Lower lobe of right lung (tissue), 2 donors: ENCODE results near the gene CNOT1. TPM values are rescaled to one million over a fixed set of nuclear protein-coding genes. Genes with fewer than 3 reads are reported as not detected.

Experiments
- ATAC-seq, 2 donors: fragments of 200-7000 bp; cut with Tn5 transposase; one replicate each; pipeline ENCODE4 v1.9.1; 2020 to 2022; ENCODE audit warnings: mild to moderate bottlenecking in 2 of 2, moderate library complexity in 2 of 2
- DNase-seq: peaks from one replicate; pipeline ENCODE4 v3.0.0-alpha.2; 2020
- H3K27ac ChIP-seq: fragments of 200-600 bp; one replicate; pipeline ENCODE4 v1.8.0; 2022
- H3K27me3 ChIP-seq: fragments of 200-600 bp; one replicate; pipeline ENCODE4 v1.8.0; 2022; ENCODE audit warnings: low read depth
- H3K36me3 ChIP-seq: fragments of 200-600 bp; one replicate; pipeline ENCODE4 v1.8.0; 2022; ENCODE audit warnings: mild to moderate bottlenecking
- H3K4me1 ChIP-seq: fragments of 200-600 bp; one replicate; pipeline ENCODE4 v1.8.0; 2022
- H3K4me3 ChIP-seq: fragments of 200-600 bp; one replicate; pipeline ENCODE4 v1.8.0; 2022; ENCODE audit warnings: mild to moderate bottlenecking
- H3K9me3 ChIP-seq: fragments of 200-600 bp; one replicate; pipeline ENCODE4 v1.8.0; 2022
- intact Hi-C: fragments of 100-400 bp; cut with DNase I; formaldehyde crosslinking; loops from one replicate; pipeline ENCODE4 v1.11.0; 2022
- total RNA-seq: library from RNA; stranded (reverse); fragmentation: NEBNext Ultra II Directional; extraction: Animal tissue kit (Norgen Biotek cat#: 25700); gene quantifications from one replicate; pipeline ENCODE4 v1.2.1, GENCODE V29; 2021
- TF ChIP-seq, protein P1 (sequence below): fragments of 200-600 bp; IDR thresholded peaks from one replicate; pipeline ENCODE4 v1.8.0; 2022; ENCODE audit warnings: antibody characterized with exemption, mild to moderate bottlenecking
- donor health status: DM: no; HTN: yes; CAD: no; lungs with severe emphysema.

Gene CNOT1
- total RNA-seq, 1 donor from 2014 or later = 172 TPM

- Histone ChIP-seq H3K4me3 (peak overlapping the region; percentile 34), H3K27me3 (peaks cover 33% of the 10 kb centered on the region), H3K36me3 (no peaks in the 10 kb centered on the region), H3K4me1 (peaks cover 10% of the 10 kb centered on the region), H3K27ac (no peak overlapping the region), H3K9me3 (no peaks in the 10 kb centered on the region)
- TF ChIP-seq, protein P1, sequence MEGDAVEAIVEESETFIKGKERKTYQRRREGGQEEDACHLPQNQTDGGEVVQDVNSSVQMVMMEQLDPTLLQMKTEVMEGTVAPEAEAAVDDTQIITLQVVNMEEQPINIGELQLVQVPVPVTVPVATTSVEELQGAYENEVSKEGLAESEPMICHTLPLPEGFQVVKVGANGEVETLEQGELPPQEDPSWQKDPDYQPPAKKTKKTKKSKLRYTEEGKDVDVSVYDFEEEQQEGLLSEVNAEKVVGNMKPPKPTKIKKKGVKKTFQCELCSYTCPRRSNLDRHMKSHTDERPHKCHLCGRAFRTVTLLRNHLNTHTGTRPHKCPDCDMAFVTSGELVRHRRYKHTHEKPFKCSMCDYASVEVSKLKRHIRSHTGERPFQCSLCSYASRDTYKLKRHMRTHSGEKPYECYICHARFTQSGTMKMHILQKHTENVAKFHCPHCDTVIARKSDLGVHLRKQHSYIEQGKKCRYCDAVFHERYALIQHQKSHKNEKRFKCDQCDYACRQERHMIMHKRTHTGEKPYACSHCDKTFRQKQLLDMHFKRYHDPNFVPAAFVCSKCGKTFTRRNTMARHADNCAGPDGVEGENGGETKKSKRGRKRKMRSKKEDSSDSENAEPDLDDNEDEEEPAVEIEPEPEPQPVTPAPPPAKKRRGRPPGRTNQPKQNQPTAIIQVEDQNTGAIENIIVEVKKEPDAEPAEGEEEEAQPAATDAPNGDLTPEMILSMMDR = no peak
- DNase-seq (peak; percentile 35), ATAC-seq (peak; percentile 10 to 12)
- intact Hi-C loops = no loop called here
These were observed 129.0 kb downstream of the CNOT1 start for GRCh38 chr16:58500430-58501241.

- no peaks in the 10 kb centered on the region for H3K36me3 ChIP-seq
- H3K27me3 ChIP-seq = peaks cover 33% of the 10 kb centered on the region
- H3K4me3 ChIP-seq = peak within 1 kb of the TSS; percentile 34
- TF ChIP-seq, protein P1 = no peak
- H3K4me1 ChIP-seq = peaks cover 10% of the 10 kb centered on the region
- no peaks in the 10 kb centered on the region for H3K9me3 ChIP-seq
- intact Hi-C loops = no loop called here
- DNase-seq (no peak), ATAC-seq (peak in 1 of 2 donors; percentile 39)
- H3K27ac ChIP-seq = no peak within 1 kb of the TSS
These were observed 129.8 kb downstream of the CNOT1 start, which contains the start of gene NDRG4 for GRCh38 chr16:58499615-58500351. NDRG4 (plus strand) TSS chr16:58500143; CDS start chr16:58500249, 106 bp downstream.

GRCh38 chr16:58499092-58499511, 130.5 kb downstream of the CNOT1 start:
- DNase-seq (no peak), ATAC-seq (no peak)
- Histone ChIP-seq H3K36me3 (no peaks in the 10 kb centered on the region), H3K4me1 (peaks cover 10% of the 10 kb centered on the region), H3K27ac (no peak overlapping the region), H3K9me3 (no peaks in the 10 kb centered on the region), H3K27me3 (peaks cover 33% of the 10 kb centered on the region), H3K4me3 (no peak overlapping the region)
- TF ChIP-seq, protein P1 = no peak
- intact Hi-C loops = no loop called here

- DNase-seq (no peak), ATAC-seq (no peak)
- TF ChIP-seq, protein P1 = no peak
- H3K4me3 ChIP-seq = no peak overlapping the region
- no peaks in the 10 kb centered on the region for H3K9me3 ChIP-seq
- H3K36me3 ChIP-seq = no peaks in the 10 kb centered on the region
- H3K27ac ChIP-seq = no peak overlapping the region
- H3K4me1 ChIP-seq = peaks cover 10% of the 10 kb centered on the region
- H3K27me3 ChIP-seq = peaks cover 36% of the 10 kb centered on the region
- intact Hi-C loops = no loop called here
These were observed 131.1 kb downstream of the CNOT1 start for GRCh38 chr16:58498341-58499091.

DNA sequence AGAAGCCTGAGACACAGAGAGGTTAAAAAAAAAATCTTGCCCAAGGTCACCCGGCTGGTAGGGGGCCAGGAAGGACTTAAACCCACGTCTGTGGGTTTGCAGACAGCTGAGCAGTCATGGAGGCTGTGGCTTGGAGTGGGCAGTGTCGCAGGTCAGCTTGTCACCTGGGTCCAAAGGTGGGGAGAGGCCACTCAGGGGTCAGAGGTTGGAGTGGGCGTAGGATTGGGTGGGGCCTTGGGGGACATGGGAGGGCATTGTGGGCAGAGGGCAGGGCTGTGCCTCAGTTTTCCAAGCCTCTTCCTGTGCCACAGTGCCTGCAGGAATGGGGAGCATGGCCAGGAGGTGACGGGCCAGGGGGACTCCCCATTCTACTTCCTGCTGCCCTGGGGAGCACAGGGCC, 131.7 kb downstream of the CNOT1 start:
- H3K4me1 ChIP-seq = peaks cover 10% of the 10 kb centered on the region
- DNase-seq (no peak), ATAC-seq (no peak)
- H3K36me3 ChIP-seq = no peaks in the 10 kb centered on the region
- TF ChIP-seq, protein P1 = no peak
- no peak overlapping the region for H3K4me3 ChIP-seq
- no peaks in the 10 kb centered on the region for H3K9me3 ChIP-seq
- peaks cover 37% of the 10 kb centered on the region for H3K27me3 ChIP-seq
- no peak overlapping the region for H3K27ac ChIP-seq
- intact Hi-C loops = no loop called here
